Neural progenitor cell (in vitro differentiated cells): ENCODE data around the gene SLC4A4. TPM values are rescaled to one million over a fixed set of nuclear protein-coding genes. Genes with fewer than 3 reads are reported as not detected.

Source experiments
- DNase-seq: peaks from one replicate; pipeline ENCODE4 v3.0.0-alpha.2; 2016; ENCODE audit warnings: low spot score
- H2AFZ ChIP-seq: fragments of 200-600 bp; sonication (generic); replicated peaks from 2 replicates; pipeline ENCODE4 v1.6.1; 2016; ENCODE audit warnings: antibody characterized with exemption
- H3F3A ChIP-seq: fragments of 200-600 bp; sonication (generic); 2 replicates; pipeline ENCODE4 v1.6.1; 2016; ENCODE audit warnings: antibody characterized with exemption, low read depth
- H3K27ac ChIP-seq: fragments of 200-600 bp; sonication (generic); 2 replicates; pipeline ENCODE4 v1.5.1; 2016; ENCODE audit warnings: mild to moderate bottlenecking
- H3K27me3 ChIP-seq: fragments of 200-600 bp; sonication (generic); 2 replicates; pipeline ENCODE4 v1.6.1; 2016; ENCODE audit warnings: mild to moderate bottlenecking, moderate library complexity
- H3K36me3 ChIP-seq: fragments of 200-600 bp; sonication (generic); 2 replicates; pipeline ENCODE4 v1.5.1; 2016
- H3K4me1 ChIP-seq: fragments of 200-600 bp; sonication (generic); 2 replicates; pipeline ENCODE4 v1.6.1; 2016; ENCODE audit warnings: mixed run types
- H3K4me2 ChIP-seq: fragments of 200-600 bp; sonication (generic); 2 replicates; pipeline ENCODE4 v1.6.1; 2016
- H3K4me3 ChIP-seq: fragments of 200-600 bp; sonication (generic); 2 replicates; pipeline ENCODE4 v1.5.1; 2016
- H3K79me2 ChIP-seq: fragments of 200-600 bp; sonication (generic); 2 replicates; pipeline ENCODE4 v1.6.1; 2016; ENCODE audit warnings: low read depth
- H3K9ac ChIP-seq: fragments of 200-600 bp; sonication (generic); 2 replicates; pipeline ENCODE4 v1.6.1; 2016
- H3K9me3 ChIP-seq: fragments of 200-600 bp; sonication (generic); 2 replicates; pipeline ENCODE4 v1.5.1; 2016; ENCODE audit warnings: low read depth
- H4K20me1 ChIP-seq: fragments of 200-600 bp; sonication (generic); 2 replicates; pipeline ENCODE4 v1.6.1; 2016; ENCODE audit warnings: low read depth
- H3K27ac Mint-ChIP-seq: 3 replicates; pipeline ENCODE4 v1.8.0; 2021; ENCODE audit warnings: mixed read lengths
- H3K27me3 Mint-ChIP-seq: 2 replicates; pipeline ENCODE4 v1.8.0; 2022; ENCODE audit warnings: low read depth, mild to moderate bottlenecking, inconsistent platforms, moderate library complexity, mixed read lengths; ENCODE audit not compliant: insufficient read depth
- H3K36me3 Mint-ChIP-seq: 3 replicates; pipeline ENCODE4 v1.8.0; 2021; ENCODE audit warnings: mixed read lengths
- H3K4me1 Mint-ChIP-seq: 3 replicates; pipeline ENCODE4 v1.8.0; 2021; ENCODE audit warnings: mixed read lengths
- H3K4me3 Mint-ChIP-seq: 3 replicates; pipeline ENCODE4 v1.8.0; 2021; ENCODE audit warnings: mild to moderate bottlenecking, moderate library complexity, mixed read lengths
- H3K9me3 Mint-ChIP-seq: 3 replicates; pipeline ENCODE4 v1.8.0; 2020; ENCODE audit warnings: mixed read lengths
- EZH2 ChIP-seq: fragments of 200-600 bp; sonication (generic); IDR thresholded peaks from 2 replicates; pipeline ENCODE4 v1.6.1; 2017; ENCODE audit warnings: antibody characterized with exemption, mild to moderate bottlenecking, moderate library complexity
- EZH2phosphoT487 ChIP-seq: fragments of 200-600 bp; sonication (generic); IDR thresholded peaks from 2 replicates; pipeline ENCODE4 v1.6.1; 2017; ENCODE audit warnings: antibody characterized with exemption
- total RNA-seq: library from RNA; depleted of rRNA; stranded (reverse); fragments of >200 nt; gene quantifications from 2 replicates; pipeline ENCODE4 v1.2.3, GENCODE V29; 2015; ENCODE audit warnings: low replicate concordance
- TF ChIP-seq, protein P1 (sequence below): fragments of 200-600 bp; sonication (generic); IDR thresholded peaks from 2 replicates; pipeline ENCODE4 v1.5.1; 2017; ENCODE audit warnings: antibody characterized with exemption, mild to moderate bottlenecking

Gene SLC4A4
- total RNA-seq, 1 donor from 2014 or later: not detected

DNA sequence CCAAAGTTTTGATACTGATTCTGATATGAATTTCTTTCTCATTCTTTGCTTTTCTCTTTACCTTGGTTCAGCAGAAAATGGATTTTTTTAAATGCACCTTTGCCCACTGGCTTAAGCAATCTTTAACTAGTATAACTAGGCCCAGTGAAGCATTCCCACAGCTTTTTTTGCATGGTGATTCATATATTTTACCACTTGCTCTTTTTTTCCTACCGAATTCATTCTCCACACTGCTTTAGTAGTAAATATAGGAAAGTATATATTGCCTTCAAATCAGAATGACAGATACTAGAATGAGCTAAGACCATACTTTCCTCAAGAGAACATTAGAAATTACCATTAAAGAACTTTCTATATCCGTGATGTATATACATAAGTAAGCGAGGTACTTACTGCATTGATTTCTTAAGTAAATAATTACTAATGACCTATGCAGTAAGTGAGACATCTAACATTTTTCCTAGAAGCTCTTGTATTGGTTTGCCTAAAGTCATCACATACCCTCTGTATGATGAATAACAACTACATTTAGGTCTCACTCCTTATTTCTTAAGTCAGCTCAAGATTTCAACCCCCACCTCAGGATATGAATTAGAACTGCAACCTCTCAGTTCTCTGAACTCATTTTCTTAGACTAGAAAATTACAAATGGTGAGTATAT, 44.2 kb downstream of the SLC4A4 start:
- Mint-ChIP-seq H3K9me3 (no peaks in the 10 kb centered on the region), H3K36me3 (no peaks in the 10 kb centered on the region), H3K27ac (no peak overlapping the region), H3K4me1 (no peaks in the 10 kb centered on the region), H3K27me3 (no peaks in the 10 kb centered on the region), H3K4me3 (no peak overlapping the region)
- no peaks in the 10 kb centered on the region for H3K9me3 ChIP-seq
- H3K4me3 ChIP-seq: no peak overlapping the region
- no peaks in the 10 kb centered on the region for H3K36me3 ChIP-seq
- no peak for TF ChIP-seq EZH2
- no peak for TF ChIP-seq EZH2phosphoT487
- TF ChIP-seq, protein P1, sequence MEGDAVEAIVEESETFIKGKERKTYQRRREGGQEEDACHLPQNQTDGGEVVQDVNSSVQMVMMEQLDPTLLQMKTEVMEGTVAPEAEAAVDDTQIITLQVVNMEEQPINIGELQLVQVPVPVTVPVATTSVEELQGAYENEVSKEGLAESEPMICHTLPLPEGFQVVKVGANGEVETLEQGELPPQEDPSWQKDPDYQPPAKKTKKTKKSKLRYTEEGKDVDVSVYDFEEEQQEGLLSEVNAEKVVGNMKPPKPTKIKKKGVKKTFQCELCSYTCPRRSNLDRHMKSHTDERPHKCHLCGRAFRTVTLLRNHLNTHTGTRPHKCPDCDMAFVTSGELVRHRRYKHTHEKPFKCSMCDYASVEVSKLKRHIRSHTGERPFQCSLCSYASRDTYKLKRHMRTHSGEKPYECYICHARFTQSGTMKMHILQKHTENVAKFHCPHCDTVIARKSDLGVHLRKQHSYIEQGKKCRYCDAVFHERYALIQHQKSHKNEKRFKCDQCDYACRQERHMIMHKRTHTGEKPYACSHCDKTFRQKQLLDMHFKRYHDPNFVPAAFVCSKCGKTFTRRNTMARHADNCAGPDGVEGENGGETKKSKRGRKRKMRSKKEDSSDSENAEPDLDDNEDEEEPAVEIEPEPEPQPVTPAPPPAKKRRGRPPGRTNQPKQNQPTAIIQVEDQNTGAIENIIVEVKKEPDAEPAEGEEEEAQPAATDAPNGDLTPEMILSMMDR: no peak
- H3K4me1 ChIP-seq: no peaks in the 10 kb centered on the region
- H3K4me2 ChIP-seq: no peak overlapping the region
- no peaks in the 10 kb centered on the region for H4K20me1 ChIP-seq
- no peak overlapping the region for H3K27ac ChIP-seq
- H3K79me2 ChIP-seq: no peaks in the 10 kb centered on the region
- no peak overlapping the region for H3K9ac ChIP-seq
- H3K27me3 ChIP-seq: no peaks in the 10 kb centered on the region
- H2AFZ ChIP-seq: no peak overlapping the region
- no peak for DNase-seq
- no peaks in the 10 kb centered on the region for H3F3A ChIP-seq

DNA sequence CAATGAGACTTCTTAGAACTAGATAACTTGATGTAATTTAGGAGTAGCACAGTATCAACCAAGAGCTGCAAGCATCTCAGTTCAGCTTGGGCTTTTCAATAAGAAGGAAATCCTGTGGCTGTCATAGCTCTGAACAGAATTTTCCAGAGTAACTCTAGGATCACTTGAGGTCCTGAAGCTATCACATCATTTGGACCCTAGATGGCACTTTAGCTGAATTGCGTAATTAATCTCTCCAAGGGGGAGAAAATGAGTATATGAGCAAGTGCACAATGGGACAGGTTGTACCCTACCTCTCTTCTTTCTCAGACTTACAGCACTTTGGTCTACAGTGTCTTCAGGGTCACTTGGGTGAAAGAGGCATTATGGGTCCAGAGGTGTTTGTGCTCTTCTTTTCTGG, 45.2 kb downstream of the SLC4A4 start:
- H3K27me3 Mint-ChIP-seq: no peaks in the 10 kb centered on the region
- no peak overlapping the region for H3K27ac ChIP-seq
- no peak overlapping the region for H3K4me3 ChIP-seq
- no peaks in the 10 kb centered on the region for H3K9me3 Mint-ChIP-seq
- H2AFZ ChIP-seq: no peak overlapping the region
- H3K9me3 ChIP-seq: no peaks in the 10 kb centered on the region
- no peaks in the 10 kb centered on the region for H3K4me1 Mint-ChIP-seq
- H3K79me2 ChIP-seq: no peaks in the 10 kb centered on the region
- H3K27ac Mint-ChIP-seq: no peak overlapping the region
- no peaks in the 10 kb centered on the region for H3K36me3 ChIP-seq
- H3K4me3 Mint-ChIP-seq: no peak overlapping the region
- H3K27me3 ChIP-seq: no peaks in the 10 kb centered on the region
- no peak overlapping the region for H3K9ac ChIP-seq
- H3F3A ChIP-seq: no peaks in the 10 kb centered on the region
- DNase-seq: no peak
- no peaks in the 10 kb centered on the region for H4K20me1 ChIP-seq
- no peaks in the 10 kb centered on the region for H3K4me1 ChIP-seq
- H3K4me2 ChIP-seq: no peak overlapping the region
- TF ChIP-seq EZH2phosphoT487 (no peak), EZH2 (no peak)
- TF ChIP-seq, protein P1: no peak
- H3K36me3 Mint-ChIP-seq: no peaks in the 10 kb centered on the region

GRCh38 chr4:71389149-71389827, 50.5 kb downstream of the SLC4A4 start:
- no peaks in the 10 kb centered on the region for H3K27me3 ChIP-seq
- no peak overlapping the region for H3K4me3 Mint-ChIP-seq
- no peaks in the 10 kb centered on the region for H3K9me3 ChIP-seq
- DNase-seq: no peak
- no peak overlapping the region for H2AFZ ChIP-seq
- H3K4me1 ChIP-seq: no peaks in the 10 kb centered on the region
- TF ChIP-seq, protein P1: no peak
- TF ChIP-seq EZH2: no peak
- no peak for TF ChIP-seq EZH2phosphoT487
- H3K27ac ChIP-seq: no peak overlapping the region
- H3K9ac ChIP-seq: no peak overlapping the region
- no peaks in the 10 kb centered on the region for H3K79me2 ChIP-seq
- no peaks in the 10 kb centered on the region for H3K9me3 Mint-ChIP-seq
- no peaks in the 10 kb centered on the region for H3K36me3 ChIP-seq
- no peak overlapping the region for H3K4me2 ChIP-seq
- H3K27ac Mint-ChIP-seq: no peak overlapping the region
- no peaks in the 10 kb centered on the region for H3F3A ChIP-seq
- no peaks in the 10 kb centered on the region for H3K27me3 Mint-ChIP-seq
- no peaks in the 10 kb centered on the region for H3K4me1 Mint-ChIP-seq
- no peak overlapping the region for H3K4me3 ChIP-seq
- no peaks in the 10 kb centered on the region for H3K36me3 Mint-ChIP-seq
- no peaks in the 10 kb centered on the region for H4K20me1 ChIP-seq
